Gastrocnemius medialis (tissue), 4 donors: ENCODE measurements around the gene SIAH3.

Experiments
- CTCF ChIP-seq, 5 experiments: fragments of 450-650 bp in 3 of 5; fragments of 200-600 bp in 2 of 5; sonication (generic) in 2 of 5; IDR thresholded peaks in 4 of 5; conservative IDR thresholded peaks in 1 of 5; 1 replicate in 4 of 5; 2 replicates in 1 of 5; pipeline ENCODE4 v1.5.1; 2016 to 2019; ENCODE audit warnings: antibody characterized with exemption in 5 of 5, mild to moderate bottlenecking in 3 of 5, moderate library complexity in 3 of 5
- POLR2A ChIP-seq, 2 donors: fragments of 450-650 bp; IDR thresholded peaks; one replicate each; pipeline ENCODE4 v1.6.1; 2017; ENCODE audit warnings: antibody characterized with exemption in 2 of 2, mild to moderate bottlenecking in 2 of 2, moderate library complexity in 2 of 2

GRCh38 chr13:45896285-45896684 is 44.7 kb upstream of the SIAH3 start:
- no peak for TF ChIP-seq POLR2A (IDR thresholded peaks at IDR 0.05)
- TF ChIP-seq CTCF (IDR thresholded peaks at IDR 0.05 in 4 of 5, conservative IDR thresholded peaks at IDR 0.05 in 1 of 5), result no peak
